Epithelial cell of esophagus (primary cell): Measurements from ENCODE around the gene TMEM147.

Experiments used
- DNase-seq: peaks from one replicate; pipeline ENCODE4 v3.0.0; 2010; ENCODE audit warnings: low read depth
- H3K4me3 ChIP-seq: 2 replicates; pipeline ENCODE4 v1.5.1; 2011; ENCODE audit warnings: mild to moderate bottlenecking, low read length, control low read depth
- CTCF ChIP-seq: IDR thresholded peaks from 2 replicates; pipeline ENCODE4 v1.5.1; 2011; ENCODE audit warnings: low read depth, mild to moderate bottlenecking, low read length, control low read depth, inconsistent platforms; ENCODE audit not compliant: insufficient read depth; ENCODE audit errors: missing control alignments

Gene TMEM147

GRCh38 chr19:35528218-35529038 is 17.0 kb upstream of the TMEM147 start, which contains the start of gene SBSN:
SBSN (minus strand) TSS chr19:35528311; CDS start chr19:35528281, 30 bp downstream.
- no peak for TF ChIP-seq CTCF
- peak; percentile 92 for DNase-seq
- peak within 1 kb of the TSS; percentile 46 for H3K4me3 ChIP-seq

DNA sequence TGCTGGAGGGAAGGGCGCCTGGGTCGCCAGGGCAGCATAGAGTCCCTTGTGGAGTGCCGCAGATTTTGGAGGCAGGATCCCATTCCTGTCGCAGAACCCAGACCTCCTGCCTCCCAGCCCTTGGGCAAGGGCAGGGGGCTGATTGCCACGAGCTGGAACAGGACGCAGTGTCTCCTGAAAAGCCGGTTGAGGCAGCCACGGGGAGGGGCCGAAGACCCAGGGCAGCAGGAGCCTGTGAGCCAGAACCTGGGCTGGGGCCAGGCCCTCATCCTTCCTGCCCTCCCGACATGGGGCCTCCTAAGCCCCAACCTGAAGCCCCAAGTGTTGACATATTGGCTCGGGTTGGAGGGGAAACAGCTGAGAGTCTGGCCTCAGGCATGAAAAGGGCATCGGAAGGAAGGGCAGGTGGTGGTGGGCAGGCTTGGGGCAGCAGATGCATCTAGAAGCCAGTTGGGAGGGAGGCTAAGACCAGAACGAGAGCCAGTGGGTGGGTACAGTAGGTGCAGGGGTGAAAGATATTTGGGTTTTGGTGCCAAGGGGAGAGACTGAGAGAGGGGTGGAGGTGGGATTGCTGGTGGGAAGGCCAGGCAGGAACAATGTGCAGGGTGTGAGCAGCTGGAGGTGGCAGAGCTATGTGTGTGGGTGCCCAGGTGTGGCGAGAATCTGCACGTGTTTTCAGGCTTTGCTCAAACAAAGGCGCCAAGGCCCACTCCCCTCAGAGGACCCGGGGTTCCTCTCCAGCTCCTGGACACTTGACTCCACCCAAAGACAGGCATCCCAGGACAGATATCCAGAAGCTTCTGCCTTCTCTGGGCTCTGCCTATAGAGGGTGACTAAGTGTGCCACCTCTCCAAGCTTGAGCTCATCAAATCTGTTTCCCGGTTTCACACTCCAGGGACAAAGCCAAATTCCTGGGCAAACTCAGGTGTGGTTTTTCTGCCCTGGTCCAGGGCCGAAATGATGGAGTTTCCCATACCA is 15.9 kb upstream of the TMEM147 start:
- no peak overlapping the region for H3K4me3 ChIP-seq
- no peak for TF ChIP-seq CTCF
- peak; percentile 53 for DNase-seq

- DNase-seq = peak; percentile 64
- TF ChIP-seq CTCF = no peak
- no peak overlapping the region for H3K4me3 ChIP-seq
These were observed 14.1 kb upstream of the TMEM147 start for GRCh38 chr19:35531291-35531690.

DNA sequence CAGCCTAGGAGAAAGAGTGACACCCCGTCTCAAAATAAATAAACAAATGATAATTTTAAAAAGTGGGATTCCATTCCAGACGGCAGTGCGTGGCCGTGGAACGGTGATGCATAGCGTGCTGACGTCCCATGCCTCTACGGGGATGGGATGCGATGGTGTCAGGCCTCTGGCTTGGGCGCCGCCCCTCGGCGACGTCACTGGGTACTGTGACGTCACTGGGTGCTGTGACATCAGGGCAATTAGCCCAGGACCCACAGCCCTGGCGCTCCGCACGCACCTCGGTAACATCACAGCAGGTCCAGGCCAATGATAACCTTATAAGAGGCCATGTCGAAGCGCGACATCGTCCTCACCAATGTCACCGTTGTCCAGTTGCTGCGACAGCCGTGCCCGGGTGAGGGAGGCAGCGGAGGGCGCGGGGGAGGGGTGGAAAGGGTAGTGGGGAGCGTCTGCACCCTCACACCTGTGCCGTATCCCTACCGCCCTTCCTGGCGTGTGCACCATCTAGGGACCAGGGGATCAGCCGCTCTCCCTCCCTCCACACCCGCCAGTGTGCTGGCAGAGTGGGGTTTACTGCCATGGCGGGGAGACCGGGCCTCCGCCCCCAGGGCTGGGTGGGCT is 12.1 kb upstream of the TMEM147 start, which contains the start of gene GAPDHS:
TSS of gene GAPDHS (plus strand) at position 256 of the 621 bp plus-strand sequence. CDS start at position 328, 72 bp downstream.
- DNase-seq = no peak
- no peak for TF ChIP-seq CTCF
- H3K4me3 ChIP-seq = no peak within 1 kb of the TSS

GRCh38 chr19:35533822-35534392 is 11.5 kb upstream of the TMEM147 start:
- no peak for TF ChIP-seq CTCF
- H3K4me3 ChIP-seq = no peak overlapping the region
- peak; percentile 24 for DNase-seq

GRCh38 chr19:35534803-35535480 is 10.5 kb upstream of the TMEM147 start:
- no peak overlapping the region for H3K4me3 ChIP-seq
- no peak for DNase-seq
- no peak for TF ChIP-seq CTCF
